Liver (tissue), 9 donors: ENCODE data around the gene NUBPL. TPM values are rescaled to one million over a fixed set of nuclear protein-coding genes. Genes with fewer than 3 reads are reported as not detected.

Source experiments
- DNase-seq: peaks from one replicate; pipeline ENCODE4 v3.0.0-alpha.2; 2017; ENCODE audit warnings: low spot score
- H3K27ac ChIP-seq, 2 donors: one replicate each; pipeline ENCODE4 v1.7.0; 2013; ENCODE audit warnings: inconsistent platforms in 2 of 2, low read length in 2 of 2, control low read depth in 1 of 2, low read depth in 1 of 2, mild to moderate bottlenecking in 1 of 2
- H3K27me3 ChIP-seq, 4 donors: one replicate each; pipeline versions ENCODE4 v1.6.1 to v1.7.0; 2013; ENCODE audit warnings: low read length in 3 of 4, inconsistent platforms in 1 of 4, mild to moderate bottlenecking in 1 of 4, moderate library complexity in 1 of 4; ENCODE audit not compliant: control insufficient read depth in 4 of 4, insufficient read depth in 4 of 4
- H3K36me3 ChIP-seq, 4 donors: one replicate each; pipeline versions ENCODE4 v1.6.1 to v1.7.0; 2013; ENCODE audit warnings: low read length in 3 of 4, mild to moderate bottlenecking in 3 of 4, low read depth in 1 of 4, moderate library complexity in 1 of 4; ENCODE audit not compliant: control insufficient read depth in 4 of 4, insufficient read depth in 3 of 4
- H3K4me1 ChIP-seq, 4 donors: one replicate each; pipeline versions ENCODE4 v1.6.1 to v1.7.0; 2013; ENCODE audit warnings: low read length in 3 of 4, mild to moderate bottlenecking in 3 of 4, moderate library complexity in 1 of 4; ENCODE audit not compliant: control insufficient read depth in 4 of 4, insufficient read depth in 4 of 4
- H3K4me3 ChIP-seq, 3 donors: one replicate each; pipeline versions ENCODE4 v1.6.1 to v1.7.0; 2013; ENCODE audit warnings: low read length in 3 of 3, control low read depth in 1 of 3, low read depth in 1 of 3, mild to moderate bottlenecking in 1 of 3
- H3K9ac ChIP-seq, 2 donors: one replicate each; pipeline ENCODE4 v1.7.0; 2013; ENCODE audit warnings: low read length in 2 of 2, mild to moderate bottlenecking in 2 of 2, moderate library complexity in 2 of 2, control low read depth in 1 of 2, low read depth in 1 of 2
- H3K9me3 ChIP-seq, 4 donors: one replicate each; pipeline versions ENCODE4 v1.6.1 to v1.7.0; 2013; ENCODE audit warnings: low read length in 3 of 4; ENCODE audit not compliant: control insufficient read depth in 4 of 4
- EGR1 ChIP-seq, 2 donors: IDR thresholded peaks; 2 replicates each; pipeline ENCODE4 v1.6.1; 2016 to 2018; ENCODE audit warnings: antibody characterized with exemption in 2 of 2, low read depth in 2 of 2
- FOXA1 ChIP-seq: IDR thresholded peaks from 2 replicates; pipeline ENCODE4 v1.6.1; 2016; ENCODE audit warnings: antibody characterized with exemption
- FOXA2 ChIP-seq: IDR thresholded peaks from 2 replicates; pipeline ENCODE4 v1.6.1; 2016; ENCODE audit warnings: antibody characterized with exemption
- GABPA ChIP-seq, 2 donors: IDR thresholded peaks in 1 of 2; conservative IDR thresholded peaks in 1 of 2; 2 replicates each; pipeline ENCODE4 v1.6.1; 2016; ENCODE audit warnings: antibody characterized with exemption in 2 of 2, mild to moderate bottlenecking in 1 of 2, moderate library complexity in 1 of 2
- HNF4A ChIP-seq, 2 donors: conservative IDR thresholded peaks; 2 replicates each; pipeline ENCODE4 v1.6.1; 2016; ENCODE audit warnings: antibody characterized with exemption in 2 of 2, mild to moderate bottlenecking in 2 of 2
- HNF4G ChIP-seq: IDR thresholded peaks from 2 replicates; pipeline ENCODE4 v1.6.1; 2016; ENCODE audit warnings: antibody characterized with exemption
- JUND ChIP-seq, 2 donors: IDR thresholded peaks; 2 replicates each; pipeline ENCODE4 v1.6.1; 2016; ENCODE audit warnings: antibody characterized with exemption in 2 of 2
- NR2F2 ChIP-seq: IDR thresholded peaks from 2 replicates; pipeline ENCODE4 v1.6.1; 2016; ENCODE audit warnings: antibody characterized with exemption
- RAD21 ChIP-seq, 2 donors: IDR thresholded peaks; 2 replicates each; pipeline ENCODE4 v1.6.1; 2016; ENCODE audit warnings: antibody characterized with exemption in 2 of 2, mild to moderate bottlenecking in 2 of 2
- RXRA ChIP-seq, 2 donors: IDR thresholded peaks; 2 replicates each; pipeline ENCODE4 v1.6.1; 2017 to 2018; ENCODE audit warnings: antibody characterized with exemption in 2 of 2, mild to moderate bottlenecking in 1 of 2
- SP1 ChIP-seq: IDR thresholded peaks from 2 replicates; pipeline ENCODE4 v1.6.1; 2018; ENCODE audit warnings: antibody characterized with exemption, mild to moderate bottlenecking
- TAF1 ChIP-seq: conservative IDR thresholded peaks from 2 replicates; pipeline ENCODE4 v1.6.1; 2016; ENCODE audit warnings: antibody characterized with exemption, mild to moderate bottlenecking
- YY1 ChIP-seq: IDR thresholded peaks from 2 replicates; pipeline ENCODE4 v1.6.1; 2016; ENCODE audit warnings: antibody characterized with exemption, mild to moderate bottlenecking
- WGBS: extraction: QIAGEN DNeasy Blood & Tissue Kit; methylation state at CpG from one replicate; pipeline ENCODE4 v1.1.7; 2013; 5-methylcytosine and 5-hydroxymethylcytosine counted together
- polyA plus RNA-seq, 2 donors: library from polyadenylated mRNA; stranded (reverse) in 1 of 2; unstranded in 1 of 2; fragments of 200-250 nt in 1 of 2; fragments of >200 nt in 1 of 2; fragmentation: Nextera tagmentation in 1 of 2; extraction: Ambion mirVana in 1 of 2; gene quantifications; one replicate each; pipeline versions ENCODE4 v1.2.1 to v1.2.3, GENCODE V29; 2013 to 2015
- total RNA-seq, 2 donors: library from RNA; depleted of rRNA; stranded (reverse); fragments of >200 nt; gene quantifications; one replicate each; pipeline ENCODE4 v1.2.3, GENCODE V29; 2014
- TF ChIP-seq, protein P1 (sequence below): fragments of 150-350 bp; IDR thresholded peaks from 2 replicates; pipeline ENCODE4 v1.5.1; 2017; ENCODE audit warnings: improper control_type of control experiment, low read depth, low read length; ENCODE audit not compliant: missing input control
- TF ChIP-seq, protein P2 (sequence below): IDR thresholded peaks from 2 replicates; pipeline ENCODE4 v1.6.1; 2016; ENCODE audit warnings: antibody characterized with exemption, mild to moderate bottlenecking
- TF ChIP-seq, protein P3 (sequence below): IDR thresholded peaks from 2 replicates; pipeline ENCODE4 v1.6.1; 2016; ENCODE audit warnings: antibody characterized with exemption
- TF ChIP-seq, protein P4 (sequence below): IDR thresholded peaks from 2 replicates; pipeline ENCODE4 v1.6.1; 2016; ENCODE audit warnings: antibody characterized with exemption
- donor health status: healthy.
- donor health status: healthy.
- donor health status: healthy.
- donor health status: healthy.
- donor health status: healthy.

Gene NUBPL
- total and polyA plus RNA-seq, 4 donors, result 4.2 to 9.3 (median 6.7) TPM

DNA sequence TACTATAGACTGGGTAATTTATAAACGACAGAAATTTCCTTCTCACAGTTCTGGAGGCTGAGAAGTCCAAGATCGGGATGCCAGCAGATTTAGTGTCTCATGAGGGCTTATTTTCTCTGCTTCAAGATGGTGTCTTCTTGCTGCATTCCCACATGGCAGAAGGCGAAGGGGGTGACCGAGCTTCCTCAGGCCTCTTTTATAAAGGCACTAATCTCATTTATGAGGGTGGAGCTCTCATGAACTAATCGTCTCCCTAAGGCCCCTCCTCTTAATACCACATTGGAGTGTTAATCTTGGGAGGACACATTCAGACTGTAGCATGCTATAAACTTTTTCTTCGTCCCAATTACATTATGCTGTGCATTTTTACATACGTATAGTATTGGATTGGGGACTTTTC lies 315.5 kb downstream of the NUBPL start:
- Histone ChIP-seq H3K27me3 (no peaks in the 10 kb centered on the region), H3K9ac (no peak overlapping the region), H3K27ac (peak overlapping the region; percentile 22 to 67), H3K9me3 (no peaks in the 10 kb centered on the region), H3K4me1 (no peaks in the 10 kb centered on the region), H3K4me3 (no peak overlapping the region), H3K36me3 (no peaks in the 10 kb centered on the region)
- no peak for TF ChIP-seq RAD21 (IDR thresholded peaks at IDR 0.05)
- TF ChIP-seq FOXA1, result no peak
- TF ChIP-seq, protein P1, sequence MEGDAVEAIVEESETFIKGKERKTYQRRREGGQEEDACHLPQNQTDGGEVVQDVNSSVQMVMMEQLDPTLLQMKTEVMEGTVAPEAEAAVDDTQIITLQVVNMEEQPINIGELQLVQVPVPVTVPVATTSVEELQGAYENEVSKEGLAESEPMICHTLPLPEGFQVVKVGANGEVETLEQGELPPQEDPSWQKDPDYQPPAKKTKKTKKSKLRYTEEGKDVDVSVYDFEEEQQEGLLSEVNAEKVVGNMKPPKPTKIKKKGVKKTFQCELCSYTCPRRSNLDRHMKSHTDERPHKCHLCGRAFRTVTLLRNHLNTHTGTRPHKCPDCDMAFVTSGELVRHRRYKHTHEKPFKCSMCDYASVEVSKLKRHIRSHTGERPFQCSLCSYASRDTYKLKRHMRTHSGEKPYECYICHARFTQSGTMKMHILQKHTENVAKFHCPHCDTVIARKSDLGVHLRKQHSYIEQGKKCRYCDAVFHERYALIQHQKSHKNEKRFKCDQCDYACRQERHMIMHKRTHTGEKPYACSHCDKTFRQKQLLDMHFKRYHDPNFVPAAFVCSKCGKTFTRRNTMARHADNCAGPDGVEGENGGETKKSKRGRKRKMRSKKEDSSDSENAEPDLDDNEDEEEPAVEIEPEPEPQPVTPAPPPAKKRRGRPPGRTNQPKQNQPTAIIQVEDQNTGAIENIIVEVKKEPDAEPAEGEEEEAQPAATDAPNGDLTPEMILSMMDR, result no peak
- TF ChIP-seq, protein P2, sequence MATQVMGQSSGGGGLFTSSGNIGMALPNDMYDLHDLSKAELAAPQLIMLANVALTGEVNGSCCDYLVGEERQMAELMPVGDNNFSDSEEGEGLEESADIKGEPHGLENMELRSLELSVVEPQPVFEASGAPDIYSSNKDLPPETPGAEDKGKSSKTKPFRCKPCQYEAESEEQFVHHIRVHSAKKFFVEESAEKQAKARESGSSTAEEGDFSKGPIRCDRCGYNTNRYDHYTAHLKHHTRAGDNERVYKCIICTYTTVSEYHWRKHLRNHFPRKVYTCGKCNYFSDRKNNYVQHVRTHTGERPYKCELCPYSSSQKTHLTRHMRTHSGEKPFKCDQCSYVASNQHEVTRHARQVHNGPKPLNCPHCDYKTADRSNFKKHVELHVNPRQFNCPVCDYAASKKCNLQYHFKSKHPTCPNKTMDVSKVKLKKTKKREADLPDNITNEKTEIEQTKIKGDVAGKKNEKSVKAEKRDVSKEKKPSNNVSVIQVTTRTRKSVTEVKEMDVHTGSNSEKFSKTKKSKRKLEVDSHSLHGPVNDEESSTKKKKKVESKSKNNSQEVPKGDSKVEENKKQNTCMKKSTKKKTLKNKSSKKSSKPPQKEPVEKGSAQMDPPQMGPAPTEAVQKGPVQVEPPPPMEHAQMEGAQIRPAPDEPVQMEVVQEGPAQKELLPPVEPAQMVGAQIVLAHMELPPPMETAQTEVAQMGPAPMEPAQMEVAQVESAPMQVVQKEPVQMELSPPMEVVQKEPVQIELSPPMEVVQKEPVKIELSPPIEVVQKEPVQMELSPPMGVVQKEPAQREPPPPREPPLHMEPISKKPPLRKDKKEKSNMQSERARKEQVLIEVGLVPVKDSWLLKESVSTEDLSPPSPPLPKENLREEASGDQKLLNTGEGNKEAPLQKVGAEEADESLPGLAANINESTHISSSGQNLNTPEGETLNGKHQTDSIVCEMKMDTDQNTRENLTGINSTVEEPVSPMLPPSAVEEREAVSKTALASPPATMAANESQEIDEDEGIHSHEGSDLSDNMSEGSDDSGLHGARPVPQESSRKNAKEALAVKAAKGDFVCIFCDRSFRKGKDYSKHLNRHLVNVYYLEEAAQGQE, result no peak
- TF ChIP-seq EGR1 (IDR thresholded peaks at IDR 0.05; ENCODE audit: low read depth in 2 of 2), result no peak
- no peak for TF ChIP-seq GABPA (IDR thresholded peaks at IDR 0.05 in 1 of 2, conservative IDR thresholded peaks at IDR 0.05 in 1 of 2)
- no peak for TF ChIP-seq JUND (IDR thresholded peaks at IDR 0.05)
- TF ChIP-seq HNF4A (conservative IDR thresholded peaks at IDR 0.05), result no peak
- no peak for TF ChIP-seq RXRA (IDR thresholded peaks at IDR 0.05)
- no peak for TF ChIP-seq FOXA2
- no peak for TF ChIP-seq TAF1
- TF ChIP-seq, protein P3, sequence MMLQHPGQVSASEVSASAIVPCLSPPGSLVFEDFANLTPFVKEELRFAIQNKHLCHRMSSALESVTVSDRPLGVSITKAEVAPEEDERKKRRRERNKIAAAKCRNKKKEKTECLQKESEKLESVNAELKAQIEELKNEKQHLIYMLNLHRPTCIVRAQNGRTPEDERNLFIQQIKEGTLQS, result no peak
- TF ChIP-seq, protein P4, sequence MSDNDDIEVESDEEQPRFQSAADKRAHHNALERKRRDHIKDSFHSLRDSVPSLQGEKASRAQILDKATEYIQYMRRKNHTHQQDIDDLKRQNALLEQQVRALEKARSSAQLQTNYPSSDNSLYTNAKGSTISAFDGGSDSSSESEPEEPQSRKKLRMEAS, result no peak
- TF ChIP-seq NR2F2, result no peak
- TF ChIP-seq YY1, result no peak
- 85% methylated on average over 7 of the region's 7 CpGs for WGBS
- no peak for DNase-seq

DNA sequence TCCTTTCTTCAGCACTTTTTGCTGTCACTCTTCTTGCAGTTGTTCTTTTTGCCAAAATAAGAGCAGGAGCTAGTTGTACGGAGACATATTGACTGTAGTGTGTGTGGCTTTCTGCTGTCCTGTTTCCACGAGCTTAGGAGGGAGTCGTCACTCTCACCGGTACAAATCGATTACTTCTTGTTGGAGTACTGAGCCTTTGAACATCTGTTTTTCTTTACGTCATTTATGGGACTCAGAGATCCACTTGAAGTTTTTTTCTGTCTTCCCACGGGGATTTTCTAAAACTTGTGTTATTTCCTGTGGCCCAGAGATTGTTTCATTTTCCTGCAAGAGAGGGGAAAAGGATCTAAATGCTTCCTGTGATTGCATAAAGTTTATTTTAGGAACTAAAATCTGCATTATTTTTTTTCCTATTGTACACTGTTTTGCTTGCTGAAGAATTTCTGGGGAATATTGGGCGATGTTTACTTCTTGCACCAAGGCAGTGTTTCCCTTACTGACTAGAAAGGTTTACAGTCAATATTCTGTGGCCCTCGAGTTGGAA lies 316.1 kb downstream of the NUBPL start:
- Histone ChIP-seq H3K9ac (peak overlapping the region in 1 of 2 donors; percentile 31), H3K27me3 (no peaks in the 10 kb centered on the region), H3K36me3 (no peaks in the 10 kb centered on the region), H3K4me3 (no peak overlapping the region), H3K9me3 (no peaks in the 10 kb centered on the region), H3K4me1 (no peaks in the 10 kb centered on the region), H3K27ac (peak overlapping the region; percentile 22 to 67)
- TF ChIP-seq, protein P2, result no peak
- no peak for TF ChIP-seq HNF4G
- TF ChIP-seq NR2F2, result peak; percentile 29
- TF ChIP-seq SP1, result no peak
- peak; percentile 16 to 23 for TF ChIP-seq RAD21 (IDR thresholded peaks at IDR 0.05)
- WGBS, result 54% methylated on average over 9 of the region's 9 CpGs
- no peak for DNase-seq
